Measurements from ENCODE around the gene FYN. TPM values are rescaled to one million over a fixed set of nuclear protein-coding genes. Genes with fewer than 3 reads are reported as not detected.

The FYN gene
- total and polyA plus RNA-seq, 2 of the 13 experiments (the other 11 are each of a cell fraction or from before 2014, with no cell fraction given): 15.5 to 24.6 TPM

- no peak for DNase-seq (ENCODE audit: low spot score)
- Histone ChIP-seq H3K79me2 (ENCODE audit: insufficient read depth, low read length) (no peaks in the 10 kb centered on the region), H3K4me3 (replicated peaks in 1 of 3; ENCODE audit: insufficient read depth in 1 of 3, low read depth in 2 of 3, low read length in 3 of 3) (no peak overlapping the region), H2AFZ (ENCODE audit: low read length) (no peak overlapping the region), H3K4me1 (ENCODE audit: insufficient read depth, low read length) (no peaks in the 10 kb centered on the region), H3K9me3 (ENCODE audit: low read length) (no peaks in the 10 kb centered on the region), H4K20me1 (ENCODE audit: insufficient read depth, low read length) (no peaks in the 10 kb centered on the region), H3K4me2 (ENCODE audit: low read depth, low read length) (no peak overlapping the region), H3K9ac (ENCODE audit: insufficient read depth, low read depth, low read length) (no peak overlapping the region), H3K27ac (ENCODE audit: extremely low read length, insufficient read depth, low read length) (no peak overlapping the region), H3K36me3 (replicated peaks in 1 of 2; ENCODE audit: control insufficient read depth in 1 of 2, insufficient read depth in 2 of 2, low read length in 2 of 2) (peaks cover 0 to 1% of the 10 kb centered on the region in 2 experiments; a peak in 2 of 5 replicates), H3K27me3 (ENCODE audit: control insufficient read depth in 1 of 2, insufficient read depth in 2 of 2, low read length in 2 of 2) (no peaks in the 10 kb centered on the region)
- no peak for FAIRE-seq
- TF ChIP-seq YY1 (IDR thresholded peaks at IDR 0.05; ENCODE audit: insufficient read depth, insufficient replicate concordance, low read depth, low read length) (no peak), ZNF660 (CRISPR knock-in tag; IDR thresholded peaks at IDR 0.05; ENCODE audit: borderline replicate concordance, low read depth) (no peak)
- no peak for ATAC-seq
- CTCF ChIA-PET (ENCODE audit: low intra/inter-chr PET ratio, low total read pairs): no interaction called here
- POLR2A ChIA-PET: no interaction called here
- in situ Hi-C loops (cut with HindIII; ENCODE audit: extremely low pct_ligation_motif_present, low pct_unique_long_range_greater_than_20kb): loop anchor here (25.0 kb wide), 1 partner anchor 459 kb away; no protein-coding TSS in a partner anchor
- BruUV-seq (replicated peaks): no TSS peak
- WGBS (ENCODE audit: low lambda C conversion rate): 87% methylated on average over 7 of the region's 7 CpGs
- intact Hi-C loops (cut with micrococcal nuclease; ENCODE audit: unreplicated experiment): no loop called here
These were observed 169.5 kb downstream of the FYN start for GRCh38 chr6:111703723-111704122.

- Histone ChIP-seq H3K9me3 (ENCODE audit: low read length) (no peaks in the 10 kb centered on the region), H2AFZ (ENCODE audit: low read length) (no peak overlapping the region), H3K36me3 (replicated peaks in 1 of 2; ENCODE audit: control insufficient read depth in 1 of 2, insufficient read depth in 2 of 2, low read length in 2 of 2) (peaks cover 0 to 1% of the 10 kb centered on the region in 2 experiments; a peak in 2 of 5 replicates), H3K27me3 (ENCODE audit: control insufficient read depth in 1 of 2, insufficient read depth in 2 of 2, low read length in 2 of 2) (no peaks in the 10 kb centered on the region), H3K4me2 (ENCODE audit: low read depth, low read length) (no peak overlapping the region), H3K9ac (ENCODE audit: insufficient read depth, low read depth, low read length) (no peak overlapping the region), H3K79me2 (ENCODE audit: insufficient read depth, low read length) (no peaks in the 10 kb centered on the region), H4K20me1 (ENCODE audit: insufficient read depth, low read length) (no peaks in the 10 kb centered on the region), H3K4me3 (replicated peaks in 1 of 3; ENCODE audit: insufficient read depth in 1 of 3, low read depth in 2 of 3, low read length in 3 of 3) (no peak overlapping the region), H3K27ac (ENCODE audit: extremely low read length, insufficient read depth, low read length) (no peak overlapping the region), H3K4me1 (ENCODE audit: insufficient read depth, low read length) (no peaks in the 10 kb centered on the region)
- POLR2A ChIA-PET: no interaction called here
- no TSS peak for BruUV-seq (replicated peaks)
- in situ Hi-C loops (cut with HindIII; ENCODE audit: extremely low pct_ligation_motif_present, low pct_unique_long_range_greater_than_20kb): loop anchor here (25.0 kb wide), 1 partner anchor 460 kb away; no protein-coding TSS in a partner anchor
- no peak for DNase-seq (ENCODE audit: low spot score)
- intact Hi-C loops (cut with micrococcal nuclease; ENCODE audit: unreplicated experiment): no loop called here
- no peak for FAIRE-seq
- 88% methylated on average over 5 of the region's 5 CpGs for WGBS (ENCODE audit: low lambda C conversion rate)
- no peak for ATAC-seq
- CTCF ChIA-PET (ENCODE audit: low intra/inter-chr PET ratio, low total read pairs): no interaction called here
- TF ChIP-seq ZNF280D (CRISPR knock-in tag; IDR thresholded peaks at IDR 0.05): no peak
- TF ChIP-seq NAIF1 (CRISPR knock-in tag; IDR thresholded peaks at IDR 0.05; ENCODE audit: borderline replicate concordance): no peak
- no peak for TF ChIP-seq HIC2 (CRISPR knock-in tag; IDR thresholded peaks at IDR 0.05; ENCODE audit: low read depth)
- no peak for TF ChIP-seq SIX1 (CRISPR knock-in tag; IDR thresholded peaks at IDR 0.05; ENCODE audit: borderline replicate concordance)
- TF ChIP-seq SKI (IDR thresholded peaks at IDR 0.05; ENCODE audit: partially characterized antibody): no peak
- TF ChIP-seq ZNF326 (CRISPR knock-in tag; IDR thresholded peaks at IDR 0.05; ENCODE audit: borderline replicate concordance): no peak
- TF ChIP-seq SMAD1 (CRISPR knock-in tag; IDR thresholded peaks at IDR 0.05; ENCODE audit: borderline replicate concordance, low read depth): no peak
- no peak for TF ChIP-seq ZNF598 (CRISPR knock-in tag; IDR thresholded peaks at IDR 0.05; ENCODE audit: borderline replicate concordance)
- no peak for TF ChIP-seq ZNF768 (CRISPR knock-in tag; IDR thresholded peaks at IDR 0.05)
- no peak for TF ChIP-seq XRCC5 (optimal IDR thresholded peaks at IDR 0.05; ENCODE audit: low read length)
- no peak for TF ChIP-seq ZBTB25 (CRISPR knock-in tag; IDR thresholded peaks at IDR 0.05)
These were observed 171.0 kb downstream of the FYN start for GRCh38 chr6:111702268-111702667.

Measured in HepG2 (cell line).